Measurements from ENCODE around the gene NUP205.

Gene NUP205

DNA sequence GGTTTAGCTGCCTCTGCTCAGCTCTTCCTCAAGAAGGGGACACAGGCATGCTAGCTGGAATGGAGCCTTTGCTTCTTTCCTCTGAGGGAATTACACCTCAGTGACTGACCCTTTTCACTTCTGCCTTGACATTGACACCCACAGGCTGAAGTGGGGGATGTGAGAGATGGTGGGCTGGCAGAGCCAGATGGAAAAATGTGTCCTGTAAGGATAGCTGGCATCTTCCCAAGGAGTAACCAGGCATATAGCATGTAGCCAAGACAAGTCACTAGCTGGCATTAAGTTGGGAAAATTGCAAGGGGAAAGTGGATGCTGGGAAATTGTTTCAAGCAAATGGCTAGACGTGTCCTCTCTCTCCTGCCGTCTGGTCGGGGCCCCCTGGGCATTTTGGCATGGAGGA, 124.5 kb downstream of the NUP205 start:
- no peak for DNase-seq (ENCODE audit: low read depth, low spot score)
- in situ Hi-C loops (cut with HindIII; ENCODE audit: low sequenced_read_pairs), result no loop called here
- TF ChIP-seq, protein P1, sequence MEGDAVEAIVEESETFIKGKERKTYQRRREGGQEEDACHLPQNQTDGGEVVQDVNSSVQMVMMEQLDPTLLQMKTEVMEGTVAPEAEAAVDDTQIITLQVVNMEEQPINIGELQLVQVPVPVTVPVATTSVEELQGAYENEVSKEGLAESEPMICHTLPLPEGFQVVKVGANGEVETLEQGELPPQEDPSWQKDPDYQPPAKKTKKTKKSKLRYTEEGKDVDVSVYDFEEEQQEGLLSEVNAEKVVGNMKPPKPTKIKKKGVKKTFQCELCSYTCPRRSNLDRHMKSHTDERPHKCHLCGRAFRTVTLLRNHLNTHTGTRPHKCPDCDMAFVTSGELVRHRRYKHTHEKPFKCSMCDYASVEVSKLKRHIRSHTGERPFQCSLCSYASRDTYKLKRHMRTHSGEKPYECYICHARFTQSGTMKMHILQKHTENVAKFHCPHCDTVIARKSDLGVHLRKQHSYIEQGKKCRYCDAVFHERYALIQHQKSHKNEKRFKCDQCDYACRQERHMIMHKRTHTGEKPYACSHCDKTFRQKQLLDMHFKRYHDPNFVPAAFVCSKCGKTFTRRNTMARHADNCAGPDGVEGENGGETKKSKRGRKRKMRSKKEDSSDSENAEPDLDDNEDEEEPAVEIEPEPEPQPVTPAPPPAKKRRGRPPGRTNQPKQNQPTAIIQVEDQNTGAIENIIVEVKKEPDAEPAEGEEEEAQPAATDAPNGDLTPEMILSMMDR (IDR thresholded peaks at IDR 0.05; ENCODE audit: low read depth, low read length), result no peak
- H3K4me3 ChIP-seq (ENCODE audit: low read depth, low read length), result no peak overlapping the region

DNA sequence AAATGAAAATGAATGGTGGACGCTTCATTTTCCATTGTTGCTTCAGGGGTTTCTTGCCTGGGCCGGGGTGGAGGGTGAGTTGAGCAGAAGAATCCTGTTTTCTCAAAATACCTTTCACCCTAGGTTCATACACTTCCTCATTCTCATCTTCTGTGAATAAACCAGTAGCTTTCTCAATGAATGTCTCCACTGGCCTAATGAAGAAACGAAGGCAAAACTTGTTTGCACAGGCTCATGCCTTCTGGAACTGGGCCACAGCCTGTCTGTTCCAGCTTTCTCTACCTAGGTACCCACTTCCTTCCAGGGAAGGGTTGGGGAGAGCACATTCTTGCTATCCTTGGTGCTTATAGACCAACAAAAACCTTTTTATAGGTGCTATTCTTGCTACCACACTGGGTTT, 125.9 kb downstream of the NUP205 start:
- in situ Hi-C loops (cut with HindIII; ENCODE audit: low sequenced_read_pairs), result no loop called here
- TF ChIP-seq, protein P1 (IDR thresholded peaks at IDR 0.05; ENCODE audit: low read depth, low read length), result no peak
- H3K4me3 ChIP-seq (ENCODE audit: low read depth, low read length), result no peak overlapping the region
- DNase-seq (ENCODE audit: low read depth, low spot score), result no peak

DNA sequence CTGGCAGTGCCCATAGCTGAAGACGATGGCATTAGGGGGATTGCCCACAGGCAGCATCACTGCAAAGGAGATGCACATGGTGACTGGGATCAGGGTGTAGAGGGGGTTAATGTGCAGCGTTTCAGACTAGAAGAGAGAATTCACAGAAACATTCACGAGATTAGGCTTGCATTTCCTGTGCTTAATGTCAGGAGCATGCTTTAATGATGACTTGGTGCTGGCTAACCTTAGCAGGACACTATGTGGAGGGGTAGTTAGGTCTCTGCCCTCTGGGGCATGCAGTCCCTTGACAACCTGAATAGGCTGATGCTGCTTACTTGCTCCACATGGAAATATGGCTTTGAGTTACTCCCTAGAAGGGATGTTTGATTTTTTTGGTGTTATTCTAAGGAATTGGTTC, 126.4 kb downstream of the NUP205 start:
- in situ Hi-C loops (cut with HindIII; ENCODE audit: low sequenced_read_pairs), result no loop called here
- no peak overlapping the region for H3K4me3 ChIP-seq (ENCODE audit: low read depth, low read length)
- TF ChIP-seq, protein P1 (IDR thresholded peaks at IDR 0.05; ENCODE audit: low read depth, low read length), result no peak
- peak; percentile 35 for DNase-seq (ENCODE audit: low read depth, low spot score)

DNA sequence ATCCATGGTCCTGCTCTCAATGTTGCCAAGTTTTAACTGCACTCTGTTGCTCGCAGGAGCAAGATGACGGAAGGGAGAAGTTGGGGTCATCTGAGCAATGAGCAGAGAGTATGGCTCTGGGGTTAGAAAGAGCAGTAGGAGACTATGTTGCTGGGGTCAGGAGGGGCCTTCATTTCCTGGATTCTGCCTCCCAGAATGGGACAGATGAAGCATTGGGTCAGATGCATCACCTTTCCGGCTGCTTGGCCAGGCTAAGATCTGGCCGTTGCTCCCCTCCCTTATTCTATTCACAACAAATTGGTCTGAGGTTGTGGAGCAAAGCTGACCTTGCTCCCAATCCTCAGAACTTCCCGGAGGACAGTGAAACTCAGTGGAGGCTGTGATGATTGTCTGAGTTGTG, 127.0 kb downstream of the NUP205 start:
- no peak for DNase-seq (ENCODE audit: low read depth, low spot score)
- in situ Hi-C loops (cut with HindIII; ENCODE audit: low sequenced_read_pairs), result no loop called here
- no peak overlapping the region for H3K4me3 ChIP-seq (ENCODE audit: low read depth, low read length)
- TF ChIP-seq, protein P1 (IDR thresholded peaks at IDR 0.05; ENCODE audit: low read depth, low read length), result no peak

DNA sequence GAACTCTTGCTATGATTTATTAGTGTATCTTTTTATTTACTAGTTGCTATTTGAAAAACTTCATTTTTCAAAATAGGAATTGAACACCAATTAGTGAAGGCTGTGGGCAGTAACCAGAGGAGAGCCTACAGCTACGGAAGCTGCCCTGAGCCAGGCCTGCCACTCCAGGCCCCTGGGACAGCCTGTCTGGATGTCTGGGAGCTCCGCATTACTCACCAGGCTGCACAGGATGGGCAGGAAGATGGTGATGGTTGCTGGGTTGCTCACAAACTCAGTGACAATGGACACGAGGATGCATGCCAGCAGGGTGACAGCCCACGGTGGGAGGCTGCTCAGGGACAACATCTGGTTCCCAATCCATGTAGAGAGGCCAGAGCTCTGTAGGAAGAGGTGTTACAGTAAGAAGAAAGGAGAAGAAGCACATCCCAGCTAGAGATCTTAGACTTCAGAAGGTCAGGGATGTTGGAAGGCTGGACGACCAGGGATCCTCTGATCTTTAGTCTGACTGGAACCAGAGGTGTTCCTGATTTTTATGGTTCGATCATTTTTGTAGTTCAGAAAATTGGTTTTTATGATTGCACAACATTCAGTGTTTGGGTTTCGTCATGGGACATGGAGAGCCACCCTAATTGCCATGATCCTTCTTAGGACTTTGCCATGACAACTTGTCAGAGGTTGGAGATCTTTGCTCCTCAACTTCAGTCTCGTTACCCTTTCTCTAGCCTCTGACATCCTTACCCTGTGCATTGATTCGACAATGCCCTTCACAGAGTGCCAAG, 127.8 kb downstream of the NUP205 start:
- TF ChIP-seq, protein P1 (IDR thresholded peaks at IDR 0.05; ENCODE audit: low read depth, low read length), result no peak
- no peak overlapping the region for H3K4me3 ChIP-seq (ENCODE audit: low read depth, low read length)
- in situ Hi-C loops (cut with HindIII; ENCODE audit: low sequenced_read_pairs), result no loop called here
- DNase-seq (ENCODE audit: low read depth, low spot score), result peak; percentile 27

DNA sequence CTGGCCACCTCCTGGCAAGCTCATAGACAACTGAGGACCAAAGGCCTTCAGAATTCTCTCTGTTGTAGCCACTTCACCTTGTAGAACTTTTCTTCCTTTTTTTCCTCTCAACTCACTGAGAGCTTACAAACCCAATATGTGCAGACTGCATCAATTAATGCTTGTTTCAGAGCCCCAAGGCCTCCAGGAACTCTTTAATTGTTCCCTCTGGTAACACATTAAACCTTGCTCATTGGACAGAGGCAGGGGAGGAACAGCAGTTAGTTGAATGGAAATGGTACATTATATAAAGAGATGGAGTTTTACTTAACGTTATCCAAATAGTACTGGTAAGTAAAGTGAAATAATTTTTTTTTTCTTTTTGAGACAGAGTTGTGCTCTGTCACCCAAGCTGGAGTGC, 129.7 kb downstream of the NUP205 start:
- H3K4me3 ChIP-seq (ENCODE audit: low read depth, low read length), result no peak overlapping the region
- in situ Hi-C loops (cut with HindIII; ENCODE audit: low sequenced_read_pairs), result no loop called here
- no peak for DNase-seq (ENCODE audit: low read depth, low spot score)
- TF ChIP-seq, protein P1 (IDR thresholded peaks at IDR 0.05; ENCODE audit: low read depth, low read length), result no peak

All from astrocyte of the spinal cord (primary cell).